SU-DHL-6 (cell line): ENCODE measurements around the gene COMMD9.
A peak's percentile ranks its signal among the peaks of the same experiment; 100 is the strongest.

Source experiments
- H2AFZ ChIP-seq: fragments of 200-600 bp; sonication (generic); 2 replicates; pipeline ENCODE4 v1.6.1; 2014; ENCODE audit warnings: low read depth, mild to moderate bottlenecking, moderate library complexity, mixed read lengths, antibody characterized with exemption, low read length; ENCODE audit not compliant: severe bottlenecking
- H3F3A ChIP-seq: fragments of 200-600 bp; shearing (Covaris generic); 2 replicates; pipeline ENCODE4 v1.6.0; 2016; ENCODE audit warnings: antibody characterized with exemption, mild to moderate bottlenecking; ENCODE audit not compliant: insufficient read depth
- H3K27ac ChIP-seq: fragments of 200-600 bp; sonication (generic); 2 replicates; pipeline ENCODE4 v1.5.1; 2016; ENCODE audit warnings: low read depth, mild to moderate bottlenecking, low read length, moderate library complexity, mixed read lengths
- H3K27me3 ChIP-seq: fragments of 200-600 bp; sonication (generic), shearing (Covaris generic); 2 replicates; pipeline ENCODE4 v1.6.0; 2014; ENCODE audit warnings: mild to moderate bottlenecking, low read length
- H3K36me3 ChIP-seq: fragments of 200-600 bp; sonication (generic); 2 replicates; pipeline ENCODE4 v1.6.1; 2014; ENCODE audit warnings: mild to moderate bottlenecking, low read length, mixed read lengths
- H3K4me2 ChIP-seq: fragments of 300-600, 200-600 bp; shearing (Covaris generic), sonication (generic); 2 replicates; pipeline ENCODE4 v1.6.0; 2014; ENCODE audit warnings: low read length, low read depth, mild to moderate bottlenecking; ENCODE audit not compliant: poor library complexity, severe bottlenecking
- H3K4me3 ChIP-seq: fragments of 200-600 bp; sonication (generic); 2 replicates; pipeline ENCODE4 v1.5.1; 2014; ENCODE audit warnings: antibody characterized with exemption, low read length, mild to moderate bottlenecking, mixed read lengths; ENCODE audit not compliant: insufficient read depth, poor library complexity, severe bottlenecking
- H3K79me2 ChIP-seq: fragments of 200-600 bp; sonication (generic); 2 replicates; pipeline ENCODE4 v1.6.1; 2014; ENCODE audit warnings: mild to moderate bottlenecking, low read length, moderate library complexity; ENCODE audit not compliant: insufficient read depth
- H3K9ac ChIP-seq: fragments of 200-600 bp; sonication (generic); 2 replicates; pipeline ENCODE4 v1.7.0; 2014; ENCODE audit warnings: mild to moderate bottlenecking, low read length
- H3K9me2 ChIP-seq: fragments of 200-600 bp; sonication (generic); replicated peaks from 2 replicates; pipeline ENCODE4 v1.6.1; 2014; ENCODE audit warnings: low read length; ENCODE audit not compliant: insufficient read depth
- H3K9me3 ChIP-seq: fragments of 200-600 bp; sonication (generic); 2 replicates; pipeline ENCODE4 v1.6.1; 2014; ENCODE audit warnings: low read length, mixed read lengths; ENCODE audit not compliant: insufficient read depth
- H4K20me1 ChIP-seq: fragments of 200-600 bp; sonication (generic); 2 replicates; pipeline ENCODE4 v1.6.1; 2014; ENCODE audit warnings: low read depth, mild to moderate bottlenecking, antibody characterized with exemption, low read length, moderate library complexity, mixed read lengths
- EZH2phosphoT487 ChIP-seq: fragments of 200-600 bp; sonication (generic), shearing (Covaris generic); conservative IDR thresholded peaks from 2 replicates; pipeline ENCODE4 v1.6.1; 2018; ENCODE audit warnings: mild to moderate bottlenecking, antibody characterized with exemption, low read length, moderate library complexity, mixed read lengths
- TF ChIP-seq, protein P1 (sequence below): fragments of 200-600 bp; sonication (generic); IDR thresholded peaks from one replicate; pipeline ENCODE4 v1.5.1; 2017; ENCODE audit warnings: antibody characterized with exemption, mild to moderate bottlenecking, low read length, moderate library complexity; ENCODE audit not compliant: insufficient read depth, poor library complexity, severe bottlenecking

COMMD9 gene

DNA sequence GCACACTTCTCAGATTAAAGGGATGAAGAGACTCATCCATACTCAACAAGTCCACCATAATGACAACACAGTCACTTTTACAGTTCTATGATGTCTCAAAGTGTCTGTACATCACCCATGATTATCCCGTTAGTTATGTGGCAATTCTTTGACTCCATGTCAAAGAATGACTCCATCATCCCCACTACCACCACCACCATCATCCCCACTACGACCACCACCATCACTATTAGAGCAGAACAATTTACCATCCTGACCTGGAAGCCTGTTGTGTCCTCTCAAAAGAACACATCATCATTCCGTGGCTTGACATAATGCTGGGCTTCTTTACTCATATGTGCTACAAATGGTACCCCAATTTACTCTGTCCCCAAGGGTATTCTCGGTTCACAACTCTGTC lies 20.6 kb upstream of the COMMD9 start:
- no peak overlapping the region for H3K4me3 ChIP-seq
- H3K36me3 ChIP-seq = no peaks in the 10 kb centered on the region
- no peaks in the 10 kb centered on the region for H3K9me2 ChIP-seq
- no peaks in the 10 kb centered on the region for H3K9me3 ChIP-seq
- H4K20me1 ChIP-seq = no peaks in the 10 kb centered on the region
- H2AFZ ChIP-seq = no peak overlapping the region
- TF ChIP-seq, protein P1, sequence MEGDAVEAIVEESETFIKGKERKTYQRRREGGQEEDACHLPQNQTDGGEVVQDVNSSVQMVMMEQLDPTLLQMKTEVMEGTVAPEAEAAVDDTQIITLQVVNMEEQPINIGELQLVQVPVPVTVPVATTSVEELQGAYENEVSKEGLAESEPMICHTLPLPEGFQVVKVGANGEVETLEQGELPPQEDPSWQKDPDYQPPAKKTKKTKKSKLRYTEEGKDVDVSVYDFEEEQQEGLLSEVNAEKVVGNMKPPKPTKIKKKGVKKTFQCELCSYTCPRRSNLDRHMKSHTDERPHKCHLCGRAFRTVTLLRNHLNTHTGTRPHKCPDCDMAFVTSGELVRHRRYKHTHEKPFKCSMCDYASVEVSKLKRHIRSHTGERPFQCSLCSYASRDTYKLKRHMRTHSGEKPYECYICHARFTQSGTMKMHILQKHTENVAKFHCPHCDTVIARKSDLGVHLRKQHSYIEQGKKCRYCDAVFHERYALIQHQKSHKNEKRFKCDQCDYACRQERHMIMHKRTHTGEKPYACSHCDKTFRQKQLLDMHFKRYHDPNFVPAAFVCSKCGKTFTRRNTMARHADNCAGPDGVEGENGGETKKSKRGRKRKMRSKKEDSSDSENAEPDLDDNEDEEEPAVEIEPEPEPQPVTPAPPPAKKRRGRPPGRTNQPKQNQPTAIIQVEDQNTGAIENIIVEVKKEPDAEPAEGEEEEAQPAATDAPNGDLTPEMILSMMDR = no peak
- no peak for TF ChIP-seq EZH2phosphoT487
- no peak overlapping the region for H3K4me2 ChIP-seq
- H3K27me3 ChIP-seq = no peaks in the 10 kb centered on the region
- no peak overlapping the region for H3K27ac ChIP-seq
- H3F3A ChIP-seq = no peaks in the 10 kb centered on the region
- no peak overlapping the region for H3K9ac ChIP-seq
- H3K79me2 ChIP-seq = no peaks in the 10 kb centered on the region

DNA sequence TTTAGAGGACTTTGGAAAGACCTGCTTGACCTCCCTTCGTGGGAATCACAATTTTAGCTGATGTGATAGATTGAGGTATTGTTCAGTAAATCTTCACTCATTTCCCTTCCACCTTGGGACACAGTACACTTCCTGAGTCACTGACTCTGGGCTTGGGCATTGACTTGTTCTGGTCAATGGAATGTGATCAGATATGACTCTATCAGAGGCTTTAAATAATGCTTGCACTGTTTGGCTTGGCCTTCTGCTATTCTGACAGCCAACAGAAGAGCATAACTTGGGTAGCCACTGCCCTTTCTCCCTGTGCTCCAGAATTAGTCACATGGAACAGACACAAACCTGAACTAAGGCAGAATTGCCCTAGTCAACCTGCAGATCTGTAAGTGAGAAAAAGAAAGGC lies 19.4 kb upstream of the COMMD9 start:
- TF ChIP-seq, protein P1 = no peak
- no peak for TF ChIP-seq EZH2phosphoT487
- Histone ChIP-seq H3K27ac (no peak overlapping the region), H3K9me2 (no peaks in the 10 kb centered on the region), H3K4me2 (no peak overlapping the region), H3F3A (no peaks in the 10 kb centered on the region), H3K36me3 (no peaks in the 10 kb centered on the region), H3K4me3 (no peak overlapping the region), H3K9ac (no peak overlapping the region), H2AFZ (no peak overlapping the region), H3K27me3 (no peaks in the 10 kb centered on the region), H3K9me3 (no peaks in the 10 kb centered on the region), H3K79me2 (no peaks in the 10 kb centered on the region), H4K20me1 (no peaks in the 10 kb centered on the region)

DNA sequence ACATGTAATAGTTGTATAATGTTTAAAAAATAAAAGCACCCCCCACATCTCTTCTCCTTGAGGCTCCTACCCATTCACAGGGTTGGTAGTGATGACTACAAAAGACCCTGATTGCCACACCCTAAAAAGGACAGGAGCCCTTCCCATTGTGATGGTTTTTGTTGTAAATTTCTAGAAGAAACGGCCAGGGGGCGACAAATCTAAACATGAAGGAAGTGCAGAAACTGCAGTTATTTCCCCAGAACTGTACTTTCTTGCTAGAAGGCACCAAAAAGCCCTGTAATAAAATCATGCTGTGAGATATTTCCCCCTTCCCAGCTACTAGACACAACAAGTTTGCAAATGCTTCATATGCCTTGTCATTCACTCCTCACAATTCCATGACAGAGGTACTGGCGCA lies 17.7 kb upstream of the COMMD9 start:
- Histone ChIP-seq H3K4me3 (no peak overlapping the region), H3F3A (no peaks in the 10 kb centered on the region), H2AFZ (no peak overlapping the region), H3K9ac (no peak overlapping the region), H3K9me2 (no peaks in the 10 kb centered on the region), H3K36me3 (no peaks in the 10 kb centered on the region), H3K79me2 (no peaks in the 10 kb centered on the region), H3K9me3 (no peaks in the 10 kb centered on the region), H3K27ac (no peak overlapping the region), H3K27me3 (no peaks in the 10 kb centered on the region), H4K20me1 (no peaks in the 10 kb centered on the region), H3K4me2 (no peak overlapping the region)
- TF ChIP-seq EZH2phosphoT487 = no peak
- TF ChIP-seq, protein P1 = peak; percentile 19

DNA sequence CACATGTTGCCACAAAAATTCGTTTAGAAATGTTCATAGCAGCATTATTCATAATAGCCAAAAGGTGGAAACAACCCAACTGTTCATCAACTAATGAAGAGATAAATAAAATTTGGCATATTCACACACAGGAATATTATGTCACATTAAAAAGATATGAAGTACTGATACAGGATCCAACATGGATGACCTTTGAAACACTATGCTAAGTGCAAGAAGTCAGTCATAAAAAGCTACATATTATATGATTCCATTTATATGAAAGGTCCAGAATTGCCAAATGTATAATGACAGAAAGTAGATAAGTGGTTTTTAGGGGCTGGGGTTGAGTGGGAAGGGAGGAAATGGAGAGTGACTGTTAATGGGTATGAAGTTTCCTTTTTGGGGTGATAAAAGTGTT lies 15.8 kb upstream of the COMMD9 start:
- Histone ChIP-seq H2AFZ (no peak overlapping the region), H3K4me2 (no peak overlapping the region), H4K20me1 (no peaks in the 10 kb centered on the region), H3K36me3 (no peaks in the 10 kb centered on the region), H3K9ac (no peak overlapping the region), H3K4me3 (no peak overlapping the region), H3K9me2 (no peaks in the 10 kb centered on the region), H3K27ac (no peak overlapping the region), H3K27me3 (no peaks in the 10 kb centered on the region), H3F3A (no peaks in the 10 kb centered on the region), H3K79me2 (no peaks in the 10 kb centered on the region), H3K9me3 (no peaks in the 10 kb centered on the region)
- TF ChIP-seq EZH2phosphoT487 = no peak
